Esophagus squamous epithelium (tissue), 5 donors: Measurements from ENCODE around the gene ECM2. TPM values are rescaled to one million over a fixed set of nuclear protein-coding genes. Genes with fewer than 3 reads are reported as not detected.
A peak's percentile ranks its signal among the peaks of the same experiment; 100 is the strongest.

Source experiments
- DNase-seq: peaks from one replicate; lab custom pipeline; 2025; lab: John Stamatoyannopoulos, UW
- H3K27ac ChIP-seq, 4 donors: fragments of 200-600 bp; sonication (generic); one replicate each; pipeline ENCODE4 v1.5.1; 2016 to 2019; ENCODE audit warnings: mild to moderate bottlenecking in 1 of 4
- H3K27me3 ChIP-seq, 4 donors: fragments of 200-600 bp; sonication (generic); 1 replicate in 3 of 4; 2 replicates in 1 of 4; pipeline versions ENCODE4 v1.5.1 to v1.6.0; 2017 to 2021; ENCODE audit warnings: antibody characterized with exemption in 1 of 4
- H3K36me3 ChIP-seq, 3 donors: fragments of 200-600 bp; sonication (generic); one replicate each; pipeline ENCODE4 v1.5.1; 2016 to 2019
- H3K4me1 ChIP-seq, 3 donors: fragments of 200-600 bp; sonication (generic); one replicate each; pipeline ENCODE4 v1.5.1; 2017 to 2019
- H3K4me3 ChIP-seq, 4 donors: fragments of 200-600 bp; sonication (generic); 1 replicate in 3 of 4; 2 replicates in 1 of 4; pipeline ENCODE4 v1.5.1; 2016 to 2019; ENCODE audit warnings: mild to moderate bottlenecking in 2 of 4, moderate library complexity in 1 of 4
- H3K9me3 ChIP-seq, 3 donors: fragments of 200-600 bp; sonication (generic); one replicate each; pipeline ENCODE4 v1.5.1; 2016 to 2019
- CTCF ChIP-seq, 6 experiments: fragments of 450-650 bp in 4 of 6; fragments of 200-600 bp in 2 of 6; sonication (generic) in 2 of 6; IDR thresholded peaks; one replicate each; pipeline ENCODE4 v1.5.1; 2016 to 2019; ENCODE audit warnings: antibody characterized with exemption in 6 of 6, mild to moderate bottlenecking in 4 of 6, moderate library complexity in 4 of 6
- POLR2A ChIP-seq, 4 donors: fragments of 450-650 bp; IDR thresholded peaks; one replicate each; pipeline ENCODE4 v1.6.1; 2017; ENCODE audit warnings: antibody characterized with exemption in 4 of 4, mild to moderate bottlenecking in 4 of 4, moderate library complexity in 3 of 4
- WGBS, 2 donors: methylation state at CpG; one replicate each; pipeline ENCODE4 v1.1.5; 2018; 5-methylcytosine and 5-hydroxymethylcytosine counted together
- intact Hi-C: fragments of 100-400 bp; cut with DNase I; formaldehyde crosslinking; loops from one replicate; pipeline ENCODE4 v1.15.0; 2022
- small RNA-seq, 4 donors: library from RNA; depleted of rRNA; stranded (forward); fragments of <200 nt; gene quantifications; one replicate each; pipeline ENCODE3, GENCODE V24; 2016
- total RNA-seq, 4 donors: library from RNA; depleted of rRNA; stranded (reverse); fragments of >200 nt; gene quantifications; one replicate each; pipeline ENCODE4 v1.1.0, GENCODE V29; 2016
- donor health status: DM: yes; HTN: yes; CAD: no.

The ECM2 gene
- total RNA-seq, 4 donors from 2014 or later = 0.57 to 13.1 (median 3.5) TPM

DNA sequence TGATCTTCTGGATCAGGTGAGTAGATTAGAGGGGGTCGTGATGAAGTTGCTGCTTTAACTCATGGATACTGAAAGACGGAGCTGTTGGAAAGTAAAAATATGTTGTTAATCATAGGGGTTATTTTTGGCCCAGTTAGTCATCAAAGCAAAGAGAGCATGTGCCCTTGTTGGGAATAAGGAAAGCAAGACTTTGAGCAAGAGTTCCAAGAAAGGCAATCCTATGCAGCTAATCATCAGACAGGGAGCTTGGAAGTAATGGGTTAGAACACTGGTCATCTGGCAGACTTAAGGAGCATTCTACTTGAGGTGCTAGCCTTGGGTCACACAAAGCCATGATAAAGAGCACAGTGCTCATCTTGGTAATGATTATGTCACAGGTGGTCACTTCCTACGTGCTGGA is 71.8 kb downstream of the ECM2 start:
- no peak for DNase-seq
- Histone ChIP-seq H3K27me3 (no peaks in the 10 kb centered on the region), H3K4me3 (no peak overlapping the region), H3K4me1 (peaks cover 0 to 10% (median 3%) of the 10 kb centered on the region in 3 donors), H3K36me3 (no peaks in the 10 kb centered on the region), H3K9me3 (no peaks in the 10 kb centered on the region), H3K27ac (peak overlapping the region in 3 of 4 donors; percentile 36 to 73 (median 70))
- intact Hi-C loops = no loop called here
- TF ChIP-seq POLR2A (IDR thresholded peaks at IDR 0.05) (no peak), CTCF (IDR thresholded peaks at IDR 0.05) (no peak)
- 57 to 68% methylated on average over 3 of the region's 3 CpGs for WGBS, 2 donors

DNA sequence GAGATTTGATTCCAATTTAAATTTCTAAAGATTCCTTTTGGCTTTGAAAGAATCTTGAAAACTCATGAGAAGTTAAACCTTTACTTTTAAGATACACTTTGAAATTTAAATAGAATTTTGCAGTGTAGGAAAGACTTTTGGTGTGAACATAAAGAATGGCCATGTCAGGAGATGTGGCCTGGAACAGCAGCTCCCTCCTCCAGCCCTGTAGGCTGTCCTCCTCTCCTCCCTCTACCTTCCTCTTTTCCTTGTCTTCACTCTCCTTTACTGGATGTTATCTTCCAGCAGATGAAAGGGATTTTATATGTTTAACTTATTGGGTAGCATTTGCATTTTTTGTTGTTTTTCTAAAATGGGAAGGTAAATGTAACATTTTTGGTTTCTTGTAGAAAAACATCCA is 72.4 kb downstream of the ECM2 start:
- TF ChIP-seq CTCF (IDR thresholded peaks at IDR 0.05) (no peak), POLR2A (IDR thresholded peaks at IDR 0.05) (no peak)
- peak overlapping the region in 2 of 4 donors; percentile 51 to 70 for H3K27ac ChIP-seq
- intact Hi-C loops = no loop called here
- DNase-seq = no peak
- peaks cover 0 to 10% (median 3%) of the 10 kb centered on the region in 3 donors for H3K4me1 ChIP-seq
- H3K36me3 ChIP-seq = no peaks in the 10 kb centered on the region
- no peak overlapping the region for H3K4me3 ChIP-seq
- H3K27me3 ChIP-seq = no peaks in the 10 kb centered on the region
- no peaks in the 10 kb centered on the region for H3K9me3 ChIP-seq

DNA sequence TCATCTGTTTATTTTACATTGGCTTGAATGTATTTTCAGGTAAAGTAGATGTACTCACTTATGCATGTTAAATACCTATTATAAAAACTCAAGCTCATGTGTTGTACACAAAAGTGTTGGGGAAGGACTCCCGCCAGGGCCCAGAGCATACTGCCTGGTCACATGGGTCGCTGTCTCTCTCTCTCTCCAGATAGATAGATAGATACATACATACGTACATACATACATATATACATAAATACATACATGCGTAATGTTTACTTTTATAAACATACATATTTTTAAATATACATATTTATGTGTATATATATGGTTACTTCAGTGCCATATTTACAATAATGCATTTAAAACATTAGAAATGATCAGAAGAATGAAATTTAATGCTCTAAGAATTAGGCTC is 78.2 kb downstream of the ECM2 start:
- intact Hi-C loops = no loop called here
- Histone ChIP-seq H3K27me3 (no peaks in the 10 kb centered on the region), H3K4me1 (no peaks in the 10 kb centered on the region), H3K27ac (no peak overlapping the region), H3K9me3 (no peaks in the 10 kb centered on the region), H3K4me3 (no peak overlapping the region), H3K36me3 (no peaks in the 10 kb centered on the region)
- TF ChIP-seq CTCF (IDR thresholded peaks at IDR 0.05) (no peak), POLR2A (IDR thresholded peaks at IDR 0.05) (no peak)
- 89 to 93% methylated on average over 4 of the region's 4 CpGs for WGBS, 2 donors
- DNase-seq = no peak

DNA sequence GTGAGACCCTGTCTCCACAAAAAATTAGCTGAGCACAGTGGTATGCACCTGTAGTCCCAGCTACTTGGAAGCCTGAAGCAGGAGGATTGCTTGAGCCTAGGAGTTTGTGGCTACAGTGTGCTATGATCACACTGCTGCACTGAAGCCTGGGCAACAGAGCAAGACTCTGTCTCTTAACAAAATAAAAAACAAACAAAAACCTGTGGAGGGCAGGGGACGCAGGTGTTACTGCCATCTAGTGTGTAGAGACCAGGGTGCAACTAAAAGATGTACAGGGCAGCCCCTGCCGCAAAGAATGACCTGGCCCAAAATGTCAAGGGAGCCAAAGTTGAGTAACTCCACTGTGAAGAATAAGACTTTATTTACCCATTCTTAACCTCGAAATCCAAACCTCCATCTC is 80.6 kb downstream of the ECM2 start:
- H3K9me3 ChIP-seq = no peaks in the 10 kb centered on the region
- intact Hi-C loops = no loop called here
- H3K4me1 ChIP-seq = no peaks in the 10 kb centered on the region
- DNase-seq = no peak
- no peaks in the 10 kb centered on the region for H3K36me3 ChIP-seq
- TF ChIP-seq CTCF (IDR thresholded peaks at IDR 0.05) (peak in 1 of 6 experiments; percentile 26), POLR2A (IDR thresholded peaks at IDR 0.05) (no peak)
- no peaks in the 10 kb centered on the region for H3K27me3 ChIP-seq
- no peak overlapping the region for H3K27ac ChIP-seq
- WGBS, 2 donors = 81 to 96% methylated on average over 3 of the region's 3 CpGs
- no peak overlapping the region for H3K4me3 ChIP-seq

DNA sequence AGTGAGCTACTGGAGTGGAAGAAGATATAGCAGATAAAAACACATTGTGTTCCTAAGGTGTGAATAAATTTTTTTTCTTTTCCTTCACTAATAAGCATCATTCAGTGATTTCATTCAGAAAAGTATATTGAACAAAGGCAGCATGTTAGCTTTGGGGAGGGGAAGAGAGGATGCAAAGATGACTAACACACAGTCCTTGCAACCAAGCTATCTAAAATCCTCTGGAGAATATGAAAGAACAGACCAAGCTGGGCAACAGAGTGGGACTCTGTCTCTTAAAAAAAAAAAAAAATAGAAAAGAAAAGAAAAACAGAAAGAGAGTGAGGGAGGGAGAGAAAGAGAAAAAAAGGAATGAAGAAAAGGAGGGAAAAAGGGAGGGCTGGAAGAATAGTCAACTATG is 89.3 kb downstream of the ECM2 start:
- no peak for DNase-seq
- Histone ChIP-seq H3K4me3 (no peak overlapping the region), H3K4me1 (peaks cover 0 to 7% (median 0%) of the 10 kb centered on the region in 3 donors), H3K27me3 (no peaks in the 10 kb centered on the region), H3K36me3 (no peaks in the 10 kb centered on the region), H3K27ac (no peak overlapping the region), H3K9me3 (no peaks in the 10 kb centered on the region)
- intact Hi-C loops = no loop called here
- TF ChIP-seq CTCF (IDR thresholded peaks at IDR 0.05) (no peak), POLR2A (IDR thresholded peaks at IDR 0.05) (no peak)

Small RNAs within 50 kb of the gene (small RNA-seq; reads per million reads assigned to genes)
- 0 reads per million in 4 donors for gene AL157827.1
- 0 reads per million in 4 donors for gene MIR4670

Other genes with a start within 250 kb of the ECM2 start
- 100 to 1,000 TPM in 2 of 4 donors, 10 to 100 TPM in 2; 56.8 to 136 (median 91.2) TPM for gene IARS1, start 242.3 kb downstream of the ECM2 start, total RNA-seq
- gene NOL8, start 210.6 kb downstream of the ECM2 start, total RNA-seq = 10 to 100 TPM; 20.7 to 52.3 (median 37.2) TPM
- gene CENPP, start 210.0 kb downstream of the ECM2 start, total RNA-seq = 10 to 100 TPM in 1 of 4 donors, 1 to 10 TPM in 3; 6.0 to 10.7 (median 7.5) TPM
- 10 to 100 TPM in 1 of 4 donors, 1 to 10 TPM in 2, under 1 TPM in 1; 0.76 to 23.3 (median 3.1) TPM for gene OGN, start 131.4 kb downstream of the ECM2 start, total RNA-seq
- 10 to 100 TPM in 1 of 4 donors, 1 to 10 TPM in 2, under 1 TPM in 1; 0.11 to 21.9 (median 2.4) TPM for gene OMD, start 111.5 kb downstream of the ECM2 start, total RNA-seq
- gene ASPN, start 53.5 kb downstream of the ECM2 start, total RNA-seq = 1 to 10 TPM in 2 of 4 donors, under 1 TPM in 2; 0.34 to 7.4 (median 1.8) TPM
- 10 to 100 TPM; 41.8 to 86.9 (median 46.1) TPM for gene IPPK, start 134.1 kb upstream of the ECM2 start, total RNA-seq
- 100 to 1,000 TPM in 1 of 4 donors, 10 to 100 TPM in 3; 81.7 to 116 (median 91.1) TPM for gene BICD2, start 228.8 kb upstream of the ECM2 start, total RNA-seq